ENCODE results near the gene ASIC3.
A peak's percentile ranks its signal among the peaks of the same experiment; 100 is the strongest.

The ASIC3 gene

GRCh38 chr7:151056666-151057505, 8.6 kb downstream of the ASIC3 start:
- DNase-seq: peak in 1 of 51 donors; percentile 21

- no peak for DNase-seq
Observed at GRCh38 chr7:151057506-151057988, 9.2 kb downstream of the ASIC3 start, which contains the start of gene CDK5. Gene CDK5, minus strand, starts transcription at chr7:151057897. Its CDS starts 49 bp downstream, at chr7:151057848.

- peak; percentile 77 to 100 (median 98) for DNase-seq
Observed at GRCh38 chr7:151057989-151058780, 9.9 kb downstream of the ASIC3 start.

- DNase-seq: peak in 4 of 51 donors; percentile 59 to 82 (median 66)
Observed at GRCh38 chr7:151058781-151059366, 10.5 kb downstream of the ASIC3 start.

- peak; percentile 31 to 94 (median 80) for DNase-seq
Observed at GRCh38 chr7:151059367-151060112, 11.2 kb downstream of the ASIC3 start, which contains the start of gene SLC4A2. Gene SLC4A2, plus strand, starts transcription at chr7:151059589. Its CDS starts 2,399 bp downstream, at chr7:151061988.

GRCh38 chr7:151060113-151060415, 11.7 kb downstream of the ASIC3 start:
- peak in 2 of 51 donors; percentile 33 to 65 for DNase-seq

- DNase-seq: peak in 28 of 51 donors; percentile 6 to 73 (median 36)
Observed at GRCh38 chr7:151060416-151061212, 12.3 kb downstream of the ASIC3 start.

GRCh38 chr7:151061213-151062110, 13.1 kb downstream of the ASIC3 start:
- DNase-seq: no peak

- no peak for DNase-seq
Observed at GRCh38 chr7:151062111-151062398, 13.7 kb downstream of the ASIC3 start.

- DNase-seq: peak in 1 of 51 donors; percentile 34
Observed at GRCh38 chr7:151062399-151063211, 14.3 kb downstream of the ASIC3 start.

GRCh38 chr7:151063212-151063561, 14.9 kb downstream of the ASIC3 start:
- no peak for DNase-seq

GRCh38 chr7:151064454-151064853, 16.1 kb downstream of the ASIC3 start:
- no peak for DNase-seq

GRCh38 chr7:151064993-151065392, 16.7 kb downstream of the ASIC3 start:
- no peak for DNase-seq

- no peak for DNase-seq
Observed at GRCh38 chr7:151065516-151065915, 17.2 kb downstream of the ASIC3 start.

GRCh38 chr7:151066273-151066974, 18.1 kb downstream of the ASIC3 start:
- no peak for DNase-seq

- DNase-seq: no peak
Observed at GRCh38 chr7:151068069-151068773, 19.9 kb downstream of the ASIC3 start.

All from hypothalamus (tissue), 51 donors.